RWPE2 (cell line): Measurements from ENCODE around the gene ANAPC2.

ENCODE experiments used
- ATAC-seq: fragments of 200-7000 bp; cut with Tn5 transposase; 3 replicates; pipeline ENCODE4 v1.9.1; 2021; ENCODE audit warnings: low read depth
- DNase-seq: peaks from one replicate; pipeline ENCODE4 v3.0.0-alpha.2; 2020; ENCODE audit warnings: low spot score
- H3K27ac ChIP-seq: fragments of 450-650 bp; 2 replicates; pipeline ENCODE4 v1.5.1; 2017; ENCODE audit warnings: mild to moderate bottlenecking; ENCODE audit not compliant: poor library complexity, severe bottlenecking
- H3K27me3 ChIP-seq: fragments of 250-450 bp; sonication (Bioruptor Pico); 2 replicates; pipeline ENCODE4 v1.5.1; 2021; ENCODE audit warnings: mild to moderate bottlenecking, moderate library complexity; ENCODE audit not compliant: insufficient read depth, poor library complexity, severe bottlenecking
- H3K36me3 ChIP-seq: fragments of 250-450 bp; sonication (Bioruptor Pico); 2 replicates; pipeline ENCODE4 v1.5.1; 2020; ENCODE audit warnings: low read depth, mild to moderate bottlenecking, moderate library complexity
- H3K4me1 ChIP-seq: fragments of 250-450 bp; sonication (Bioruptor Pico); 2 replicates; pipeline ENCODE4 v1.5.1; 2021; ENCODE audit warnings: mild to moderate bottlenecking, moderate library complexity; ENCODE audit not compliant: insufficient read depth, poor library complexity, severe bottlenecking
- H3K4me3 ChIP-seq: fragments of 250-450 bp; sonication (Bioruptor Pico); 2 replicates; pipeline ENCODE4 v1.5.1; 2021; ENCODE audit warnings: mild to moderate bottlenecking, moderate library complexity; ENCODE audit not compliant: severe bottlenecking
- H3K9me3 ChIP-seq: fragments of 250-450 bp; sonication (Bioruptor Pico); 2 replicates; pipeline ENCODE4 v1.5.1; 2021; ENCODE audit warnings: mild to moderate bottlenecking, moderate library complexity; ENCODE audit not compliant: severe bottlenecking
- TF ChIP-seq, protein P1 (sequence below): fragments of 450-650 bp; IDR thresholded peaks from one replicate; pipeline ENCODE4 v1.5.1; 2017; ENCODE audit warnings: mild to moderate bottlenecking, moderate library complexity; ENCODE audit not compliant: poor library complexity, severe bottlenecking

ANAPC2 gene

DNA sequence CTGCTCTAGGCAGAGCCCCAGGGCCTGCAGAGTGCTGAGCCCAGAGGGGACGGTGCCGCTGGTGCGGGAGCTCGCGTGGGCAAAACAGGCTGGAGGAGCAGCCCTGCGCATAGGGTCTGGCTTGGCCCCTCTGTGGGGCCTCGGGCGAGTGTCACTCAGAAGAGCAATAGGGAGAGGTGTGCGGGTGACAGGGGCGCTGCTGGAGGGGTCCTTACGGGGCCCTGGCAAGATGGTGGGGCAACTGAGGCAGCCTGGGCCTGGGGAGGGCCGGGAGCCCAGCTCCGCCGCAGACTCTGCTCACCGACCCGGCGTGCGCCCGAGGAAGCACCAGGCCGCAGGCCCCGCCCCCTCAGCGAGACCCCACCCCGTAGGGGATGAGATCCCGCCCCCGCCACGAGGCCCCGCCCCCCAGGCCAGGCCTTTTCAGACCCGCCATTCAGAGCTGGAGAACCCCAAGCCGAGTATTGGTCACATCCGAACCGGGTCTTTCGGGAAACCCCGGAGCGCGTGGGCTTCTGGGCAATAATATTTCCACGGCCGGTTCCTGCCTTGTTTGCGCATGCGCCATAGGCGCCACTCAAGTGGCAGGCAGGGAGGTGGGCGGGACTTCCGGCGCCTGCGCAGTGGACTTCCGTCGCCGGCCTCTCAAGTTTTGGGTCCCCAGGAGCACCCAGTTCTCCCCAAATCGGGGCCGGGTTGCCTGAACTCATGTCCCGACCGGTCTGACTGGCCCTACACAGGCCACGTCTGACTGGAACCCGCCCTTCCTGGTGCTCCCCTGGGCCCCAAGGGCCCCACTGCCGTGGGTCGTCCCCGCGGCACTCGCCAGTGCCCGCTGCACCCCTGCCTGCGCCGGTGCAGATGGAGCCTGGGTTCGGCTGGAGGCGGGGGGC is 35.0 kb upstream of the ANAPC2 start:
- peak; percentile 44 for ATAC-seq
- Histone ChIP-seq H3K9me3 (no peaks in the 10 kb centered on the region), H3K4me1 (peaks cover 37% of the 10 kb centered on the region), H3K27ac (peak overlapping the region; percentile 92), H3K4me3 (peak overlapping the region; percentile 45), H3K36me3 (no peaks in the 10 kb centered on the region), H3K27me3 (no peaks in the 10 kb centered on the region)
- TF ChIP-seq, protein P1, sequence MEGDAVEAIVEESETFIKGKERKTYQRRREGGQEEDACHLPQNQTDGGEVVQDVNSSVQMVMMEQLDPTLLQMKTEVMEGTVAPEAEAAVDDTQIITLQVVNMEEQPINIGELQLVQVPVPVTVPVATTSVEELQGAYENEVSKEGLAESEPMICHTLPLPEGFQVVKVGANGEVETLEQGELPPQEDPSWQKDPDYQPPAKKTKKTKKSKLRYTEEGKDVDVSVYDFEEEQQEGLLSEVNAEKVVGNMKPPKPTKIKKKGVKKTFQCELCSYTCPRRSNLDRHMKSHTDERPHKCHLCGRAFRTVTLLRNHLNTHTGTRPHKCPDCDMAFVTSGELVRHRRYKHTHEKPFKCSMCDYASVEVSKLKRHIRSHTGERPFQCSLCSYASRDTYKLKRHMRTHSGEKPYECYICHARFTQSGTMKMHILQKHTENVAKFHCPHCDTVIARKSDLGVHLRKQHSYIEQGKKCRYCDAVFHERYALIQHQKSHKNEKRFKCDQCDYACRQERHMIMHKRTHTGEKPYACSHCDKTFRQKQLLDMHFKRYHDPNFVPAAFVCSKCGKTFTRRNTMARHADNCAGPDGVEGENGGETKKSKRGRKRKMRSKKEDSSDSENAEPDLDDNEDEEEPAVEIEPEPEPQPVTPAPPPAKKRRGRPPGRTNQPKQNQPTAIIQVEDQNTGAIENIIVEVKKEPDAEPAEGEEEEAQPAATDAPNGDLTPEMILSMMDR: no peak
- DNase-seq: peak; percentile 98

DNA sequence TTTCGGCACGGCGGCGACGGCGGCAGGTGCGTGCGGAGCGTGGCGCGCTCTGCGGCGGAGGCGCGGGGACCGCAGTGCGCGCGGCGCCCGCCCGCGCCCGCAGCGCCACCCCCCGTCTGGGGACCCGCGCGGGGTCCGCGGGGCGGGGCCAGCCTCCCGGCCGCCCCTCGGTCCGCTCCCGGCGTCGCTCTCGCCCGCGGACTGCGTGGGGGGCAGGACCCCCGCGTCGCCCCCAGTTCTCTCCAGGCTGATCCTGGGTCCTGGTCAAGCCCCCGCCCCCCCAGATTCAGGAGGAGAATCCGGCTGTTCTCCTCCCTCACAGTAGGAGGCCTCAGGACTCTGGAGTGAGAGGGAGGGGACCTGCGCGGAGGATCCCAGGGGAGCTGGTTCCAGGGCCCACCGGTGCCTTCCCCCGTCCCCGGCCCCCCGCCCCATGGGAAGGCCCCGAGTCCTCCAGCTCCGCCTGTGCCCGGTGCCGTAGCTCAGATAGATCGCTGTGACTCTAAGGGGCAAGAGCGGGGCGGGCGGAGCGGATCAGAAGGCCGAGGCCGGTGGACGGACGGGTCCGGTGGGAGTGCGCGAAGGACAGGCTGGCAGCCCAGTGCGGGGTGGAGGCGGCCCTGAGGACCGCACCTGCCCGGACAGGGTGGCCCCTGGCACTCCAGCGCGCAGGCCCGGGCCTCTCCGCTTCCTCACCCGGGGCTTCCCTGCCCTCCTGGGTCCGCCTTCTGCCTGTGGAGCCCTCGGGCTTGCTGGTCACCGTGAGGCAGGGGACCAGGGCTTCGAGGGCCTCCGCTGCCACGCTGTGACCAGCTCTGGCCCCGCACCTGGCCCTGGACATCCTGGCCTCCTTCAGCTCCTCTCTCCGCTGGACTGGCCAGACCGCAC is 34.1 kb upstream of the ANAPC2 start, which contains the start of gene RNF208:
Gene RNF208 (minus strand): TSS at position 51 of the 888 bp plus-strand sequence. CDS start 1,028 bp downstream, outside the sequence.
- Histone ChIP-seq H3K9me3 (no peaks in the 10 kb centered on the region), H3K4me1 (peaks cover 35% of the 10 kb centered on the region), H3K4me3 (peak within 1 kb of the TSS; percentile 45), H3K27me3 (no peaks in the 10 kb centered on the region), H3K27ac (peak within 1 kb of the TSS; percentile 92), H3K36me3 (no peaks in the 10 kb centered on the region)
- ATAC-seq (no peak), DNase-seq (no peak)
- TF ChIP-seq, protein P1: no peak

DNA sequence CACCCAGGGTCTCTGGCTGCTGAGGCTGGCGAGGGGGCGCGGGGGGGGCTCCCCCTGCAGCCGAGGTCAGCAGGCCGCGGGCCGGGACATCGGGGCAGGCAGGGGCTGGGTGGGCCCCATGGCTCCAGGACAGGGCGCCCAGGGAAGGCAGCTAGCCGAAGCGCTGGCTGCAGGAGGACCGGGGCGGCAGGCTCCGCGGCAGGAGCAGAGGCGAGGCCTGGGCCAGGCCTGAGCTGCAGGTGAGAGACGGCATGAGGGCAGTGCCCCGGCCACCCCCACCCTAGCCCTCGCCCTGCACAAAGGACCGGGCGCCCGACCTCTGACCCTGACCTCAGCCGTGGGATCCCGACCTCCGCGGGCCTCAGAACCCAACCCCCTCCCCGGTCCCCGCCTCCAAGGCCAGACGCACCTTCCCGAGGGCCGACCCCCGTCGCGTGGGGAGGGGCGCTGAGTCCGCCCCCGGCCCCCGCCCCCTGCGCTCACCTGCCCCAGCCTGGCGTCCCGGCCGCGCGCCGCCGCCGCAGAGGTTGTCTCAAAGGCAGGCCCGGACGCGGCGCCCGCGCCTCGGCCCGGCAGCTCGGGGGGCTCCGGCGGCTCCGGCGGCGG is 33.2 kb upstream of the ANAPC2 start:
- H3K36me3 ChIP-seq: no peaks in the 10 kb centered on the region
- peak overlapping the region; percentile 45 for H3K4me3 ChIP-seq
- no peaks in the 10 kb centered on the region for H3K9me3 ChIP-seq
- no peak overlapping the region for H3K27ac ChIP-seq
- H3K4me1 ChIP-seq: peaks cover 28% of the 10 kb centered on the region
- TF ChIP-seq, protein P1: no peak
- ATAC-seq: no peak
- H3K27me3 ChIP-seq: no peaks in the 10 kb centered on the region
- DNase-seq: no peak

DNA sequence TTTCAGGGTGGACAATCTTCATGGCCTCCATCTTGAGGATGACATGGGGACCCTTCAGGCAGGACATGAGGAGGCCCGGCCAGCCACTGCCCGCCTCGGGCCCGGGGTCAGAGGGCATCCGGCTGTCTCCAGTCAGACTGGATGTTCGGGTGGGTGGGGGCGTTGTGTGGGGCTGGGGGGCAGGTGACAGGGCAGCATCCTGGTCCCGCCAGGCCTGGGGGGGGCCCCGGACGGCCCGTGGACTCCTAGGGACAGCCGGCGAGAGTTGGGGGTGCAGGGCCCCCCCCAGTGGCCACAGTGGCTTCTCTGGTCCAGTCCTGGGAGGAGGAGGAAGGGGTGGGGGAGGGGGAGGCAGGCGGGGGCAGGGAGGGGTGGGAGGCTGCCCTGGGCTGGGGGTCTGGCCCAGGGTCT is 32.7 kb upstream of the ANAPC2 start:
- Histone ChIP-seq H3K4me3 (no peak overlapping the region), H3K4me1 (peaks cover 24% of the 10 kb centered on the region), H3K27ac (no peak overlapping the region), H3K36me3 (no peaks in the 10 kb centered on the region), H3K9me3 (no peaks in the 10 kb centered on the region), H3K27me3 (no peaks in the 10 kb centered on the region)
- ATAC-seq (no peak), DNase-seq (no peak)
- TF ChIP-seq, protein P1: no peak
